ENCODE measurements around the gene NID2.

DNA sequence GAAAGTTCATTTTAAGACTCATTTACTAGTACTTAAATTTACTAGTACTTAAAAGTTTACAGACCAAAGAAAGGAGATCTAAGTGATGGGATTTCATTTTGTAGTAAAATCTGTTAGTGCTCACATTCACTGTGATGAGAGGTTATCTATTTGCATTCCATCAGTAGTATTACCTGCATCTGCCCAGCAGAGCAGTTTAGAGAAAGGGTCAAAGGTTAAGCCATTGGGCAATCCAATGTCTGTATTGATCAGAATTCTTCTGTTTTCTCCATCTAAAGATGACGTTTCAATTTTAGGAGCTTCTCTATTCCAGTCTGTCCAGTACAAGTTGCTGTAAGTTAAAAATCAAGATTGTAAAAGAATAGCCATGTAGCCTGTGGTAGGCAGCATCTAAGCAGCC lies 61.2 kb downstream of the NID2 start:
- TF ChIP-seq, protein P1, sequence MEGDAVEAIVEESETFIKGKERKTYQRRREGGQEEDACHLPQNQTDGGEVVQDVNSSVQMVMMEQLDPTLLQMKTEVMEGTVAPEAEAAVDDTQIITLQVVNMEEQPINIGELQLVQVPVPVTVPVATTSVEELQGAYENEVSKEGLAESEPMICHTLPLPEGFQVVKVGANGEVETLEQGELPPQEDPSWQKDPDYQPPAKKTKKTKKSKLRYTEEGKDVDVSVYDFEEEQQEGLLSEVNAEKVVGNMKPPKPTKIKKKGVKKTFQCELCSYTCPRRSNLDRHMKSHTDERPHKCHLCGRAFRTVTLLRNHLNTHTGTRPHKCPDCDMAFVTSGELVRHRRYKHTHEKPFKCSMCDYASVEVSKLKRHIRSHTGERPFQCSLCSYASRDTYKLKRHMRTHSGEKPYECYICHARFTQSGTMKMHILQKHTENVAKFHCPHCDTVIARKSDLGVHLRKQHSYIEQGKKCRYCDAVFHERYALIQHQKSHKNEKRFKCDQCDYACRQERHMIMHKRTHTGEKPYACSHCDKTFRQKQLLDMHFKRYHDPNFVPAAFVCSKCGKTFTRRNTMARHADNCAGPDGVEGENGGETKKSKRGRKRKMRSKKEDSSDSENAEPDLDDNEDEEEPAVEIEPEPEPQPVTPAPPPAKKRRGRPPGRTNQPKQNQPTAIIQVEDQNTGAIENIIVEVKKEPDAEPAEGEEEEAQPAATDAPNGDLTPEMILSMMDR (IDR thresholded peaks at IDR 0.05): no peak
- no peak for TF ChIP-seq EZH2phosphoT487 (IDR thresholded peaks at IDR 0.05)
